Tibial nerve (tissue), 4 donors: ENCODE data around the gene NFATC2.

Source experiments
- CTCF ChIP-seq, 5 experiments: fragments of 200-600 bp in 3 of 5; fragments of 450-650 bp in 2 of 5; sonication (generic) in 3 of 5; IDR thresholded peaks; one replicate each; pipeline ENCODE4 v1.5.1; 2016 to 2019; ENCODE audit warnings: antibody characterized with exemption in 5 of 5, mild to moderate bottlenecking in 3 of 5, moderate library complexity in 2 of 5
- EP300 ChIP-seq, 2 donors: sonication (generic); formaldehyde crosslinking; IDR thresholded peaks; one replicate each; pipeline ENCODE4 v1.6.1; 2017; ENCODE audit warnings: antibody characterized with exemption in 2 of 2, mild to moderate bottlenecking in 1 of 2
- POLR2A ChIP-seq, 2 donors: fragments of 450-650 bp; IDR thresholded peaks; one replicate each; pipeline ENCODE4 v1.6.1; 2017; ENCODE audit warnings: antibody characterized with exemption in 2 of 2, mild to moderate bottlenecking in 2 of 2, moderate library complexity in 2 of 2

- TF ChIP-seq POLR2A (IDR thresholded peaks at IDR 0.05) (no peak), CTCF (IDR thresholded peaks at IDR 0.05) (no peak), EP300 (IDR thresholded peaks at IDR 0.05) (no peak)
Measured at GRCh38 chr20:51398083-51398482, 144.4 kb downstream of the NFATC2 start.
